HG03575 (cell line): ENCODE data around the gene MAST4.

ENCODE experiments used
- ATAC-seq: cut with Tn5 transposase; IDR thresholded peaks from one replicate; pipeline ENCODE4 v1.9.1; 2021; ENCODE audit not compliant: unreplicated experiment, insufficient number of reproducible peaks, low FRiP score; ENCODE audit errors: extremely low read depth

The MAST4 gene

GRCh38 chr5:66876266-66876807 lies 280.1 kb downstream of the MAST4 start:
- no peak for ATAC-seq

- ATAC-seq = no peak
Observed at GRCh38 chr5:66877843-66878242, 281.6 kb downstream of the MAST4 start.

GRCh38 chr5:66880401-66880800 lies 284.2 kb downstream of the MAST4 start:
- ATAC-seq = no peak

- ATAC-seq = no peak
Observed at GRCh38 chr5:66881480-66882161, 285.4 kb downstream of the MAST4 start.

GRCh38 chr5:66882606-66883227 lies 286.5 kb downstream of the MAST4 start:
- no peak for ATAC-seq

GRCh38 chr5:66884564-66885243 lies 288.5 kb downstream of the MAST4 start:
- ATAC-seq = no peak

GRCh38 chr5:66886941-66887340 lies 290.7 kb downstream of the MAST4 start:
- no peak for ATAC-seq

- no peak for ATAC-seq
Observed at GRCh38 chr5:66888613-66889012, 292.4 kb downstream of the MAST4 start.

- ATAC-seq = no peak
Observed at GRCh38 chr5:66889056-66889455, 292.9 kb downstream of the MAST4 start.

- no peak for ATAC-seq
Observed at GRCh38 chr5:66889524-66889923, 293.3 kb downstream of the MAST4 start.

- ATAC-seq = no peak
Observed at GRCh38 chr5:66891184-66891925, 295.2 kb downstream of the MAST4 start.

- no peak for ATAC-seq
Observed at GRCh38 chr5:66892716-66893115, 296.5 kb downstream of the MAST4 start.

- ATAC-seq = no peak
Observed at GRCh38 chr5:66894480-66895240, 298.5 kb downstream of the MAST4 start.

GRCh38 chr5:66896171-66896570 lies 300.0 kb downstream of the MAST4 start:
- no peak for ATAC-seq

GRCh38 chr5:66897356-66897755 lies 301.2 kb downstream of the MAST4 start:
- no peak for ATAC-seq

GRCh38 chr5:66898241-66898995 lies 302.2 kb downstream of the MAST4 start:
- no peak for ATAC-seq

- no peak for ATAC-seq
Observed at GRCh38 chr5:66903218-66903617, 307.0 kb downstream of the MAST4 start.

GRCh38 chr5:66903709-66904108 lies 307.5 kb downstream of the MAST4 start:
- ATAC-seq = no peak
